Left ventricle myocardium superior (tissue), 1 donor: ENCODE results near the gene MAPK12. TPM values are rescaled to one million over a fixed set of nuclear protein-coding genes. Genes with fewer than 3 reads are reported as not detected.
A peak's percentile ranks its signal among the peaks of the same experiment; 100 is the strongest.

ENCODE experiments used
- ATAC-seq: fragments of 200-7000 bp; cut with Tn5 transposase; one replicate; pipeline ENCODE4 v1.9.1; 2020; ENCODE audit warnings: mild to moderate bottlenecking, moderate library complexity
- DNase-seq: peaks from one replicate; pipeline ENCODE4 v3.0.0-alpha.2; 2020
- intact Hi-C: fragments of 100-400 bp; cut with micrococcal nuclease; formaldehyde crosslinking; loops from one replicate; pipeline ENCODE4 v1.11.0; 2022
- total RNA-seq: library from RNA; stranded (reverse); fragmentation: NEBNext Ultra II Directional; extraction: Animal tissue kit (Norgen Biotek cat#: 25700); gene quantifications from one replicate; pipeline ENCODE4 v1.2.1, GENCODE V29; 2021
- donor health status: DM: no; HTN: yes; CAD: no; lungs with severe emphysema.

Gene MAPK12
- total RNA-seq, 1 donor from 2014 or later: 15.8 TPM

DNA sequence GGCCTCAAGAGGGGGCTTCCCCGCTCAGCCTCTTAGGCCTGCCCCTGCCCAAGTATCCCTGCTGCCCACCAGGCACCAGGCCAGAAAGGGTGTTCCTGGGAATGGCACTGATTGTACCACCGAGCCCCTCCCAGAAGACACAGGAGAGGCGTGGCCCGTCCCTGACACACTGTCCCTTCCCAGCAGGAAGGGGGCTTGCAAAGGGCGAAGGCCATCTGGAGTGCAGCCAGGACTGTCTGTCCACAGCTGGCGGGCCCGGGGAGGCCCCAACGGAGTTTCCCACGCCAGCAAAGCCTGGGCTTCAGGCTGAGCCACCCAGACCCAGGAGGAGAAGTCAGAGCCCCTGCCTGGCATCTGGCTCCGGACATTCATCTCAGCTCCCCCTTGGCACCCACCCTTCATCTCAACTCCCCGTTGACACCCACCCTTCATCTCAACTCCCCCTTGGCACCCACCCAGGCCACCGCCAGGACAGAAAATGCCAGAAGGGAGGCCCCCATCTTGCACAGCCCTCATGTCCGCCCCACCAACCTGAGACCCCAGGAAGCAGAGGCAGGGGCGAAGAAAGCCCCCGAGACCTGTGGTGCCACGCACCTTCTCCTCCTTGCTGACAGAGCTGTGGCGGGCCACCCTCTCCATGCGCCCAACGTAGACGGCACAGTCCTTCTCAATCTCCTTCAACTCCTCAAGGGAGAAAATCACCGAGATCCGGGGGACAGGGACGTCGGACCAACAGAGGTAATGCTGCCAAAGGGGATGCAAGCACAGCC lies 36.1 kb downstream of the MAPK12 start:
- DNase-seq: no peak
- ATAC-seq: no peak
- intact Hi-C loops: no loop called here

GRCh38 chr22:50224071-50224470 lies 37.4 kb downstream of the MAPK12 start:
- intact Hi-C loops: no loop called here
- ATAC-seq (no peak), DNase-seq (no peak)

GRCh38 chr22:50222508-50222907 lies 39.0 kb downstream of the MAPK12 start:
- ATAC-seq: no peak

DNA sequence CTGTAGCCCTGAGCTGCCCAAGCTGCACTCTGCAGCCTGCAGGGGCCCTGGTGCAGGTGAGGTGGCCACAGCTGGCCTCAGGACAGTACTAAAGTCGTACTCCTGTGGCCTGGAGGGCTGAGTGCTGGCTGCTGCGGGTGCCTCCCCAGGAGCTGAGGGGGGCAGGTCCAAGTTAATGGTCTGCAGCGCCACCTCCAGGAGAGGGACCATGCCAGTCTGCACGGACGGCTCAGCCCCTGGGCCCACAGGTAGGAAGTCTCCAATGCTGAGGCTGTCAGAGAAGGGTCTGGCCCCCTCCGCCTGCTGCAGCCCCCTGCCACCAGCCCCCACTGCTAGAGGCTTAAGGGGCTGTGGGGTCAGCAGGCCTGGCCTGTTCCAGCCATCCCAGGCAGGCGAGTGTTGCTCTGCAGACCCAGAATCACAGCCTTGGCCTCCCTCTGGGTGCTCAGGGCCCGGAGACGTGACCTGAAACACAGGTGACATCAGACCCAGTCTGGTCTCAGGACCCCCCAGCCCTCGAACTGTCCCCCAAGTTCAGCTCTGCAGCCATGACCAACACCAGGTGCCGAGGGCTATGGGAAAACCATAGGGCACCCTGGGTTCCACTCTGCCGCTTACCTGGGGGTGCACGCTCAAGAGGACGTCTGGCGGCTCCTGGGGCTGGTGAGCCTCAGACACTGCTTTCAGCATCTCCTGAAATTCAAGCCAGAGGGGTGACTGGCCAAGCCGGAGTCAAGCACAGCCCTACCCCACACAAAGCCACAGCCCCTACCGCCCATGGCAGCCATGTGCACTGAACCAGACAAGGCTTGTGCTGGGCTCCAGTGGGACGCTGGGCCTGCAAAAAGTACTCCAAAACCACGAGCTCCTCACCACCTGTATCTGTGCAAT lies 39.8 kb downstream of the MAPK12 start:
- DNase-seq: peak; percentile 15
- intact Hi-C loops: no loop called here

More at GRCh38 chr22:50222508-50222907, 39.0 kb downstream of the MAPK12 start:
- intact Hi-C loops: no loop called here
- no peak for DNase-seq

GRCh38 chr22:50220603-50221409 lies 40.7 kb downstream of the MAPK12 start:
- intact Hi-C loops: no loop called here

More for the DNA sequence above, 39.8 kb downstream of the MAPK12 start:
- no peak for ATAC-seq

DNA sequence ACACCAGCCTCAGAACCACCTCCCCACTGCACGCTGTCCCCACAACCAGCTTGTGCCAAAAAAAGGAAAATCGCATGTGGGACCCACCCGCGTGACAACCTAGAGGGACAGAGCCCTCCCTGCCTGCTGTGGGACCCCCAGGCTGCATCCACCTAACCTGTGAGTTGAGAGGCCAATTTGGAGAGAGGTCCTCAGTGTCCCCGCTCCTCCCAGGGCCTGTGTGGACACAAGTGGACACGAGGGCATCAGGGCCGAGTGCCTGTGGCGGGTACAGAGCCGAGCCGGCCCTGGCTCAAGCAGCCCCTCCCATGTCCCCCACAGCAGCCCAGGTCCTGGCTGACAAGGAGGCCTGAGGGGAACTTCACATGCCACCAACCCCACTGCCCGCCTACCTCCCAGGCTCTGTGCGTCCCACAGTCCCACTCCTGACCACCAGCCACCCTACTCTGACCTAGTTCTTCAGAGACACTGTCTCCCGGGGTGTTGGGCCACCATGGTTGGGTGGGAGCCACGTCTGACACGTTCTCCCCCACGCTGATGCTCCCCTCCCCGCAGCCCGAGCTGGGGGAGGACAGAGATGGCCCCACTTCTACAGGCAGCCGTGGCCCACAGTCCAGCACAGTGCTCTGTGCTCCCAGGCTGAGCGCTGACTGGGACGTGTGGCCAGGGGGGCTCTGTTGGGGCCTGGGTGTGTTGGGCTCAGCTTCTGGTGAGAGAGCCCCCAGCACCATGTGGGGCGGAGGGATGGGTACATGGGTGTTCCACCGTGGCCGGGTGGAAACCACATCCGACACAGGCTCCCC lies 41.5 kb downstream of the MAPK12 start:
- DNase-seq (peak; percentile 29), ATAC-seq (no peak)
- intact Hi-C loops: loop anchor here (10.0 kb wide), 1 partner anchor 75 kb away; no protein-coding TSS in a partner anchor

More at GRCh38 chr22:50220603-50221409, 40.7 kb downstream of the MAPK12 start:
- ATAC-seq (no peak), DNase-seq (peak; percentile 30)

DNA sequence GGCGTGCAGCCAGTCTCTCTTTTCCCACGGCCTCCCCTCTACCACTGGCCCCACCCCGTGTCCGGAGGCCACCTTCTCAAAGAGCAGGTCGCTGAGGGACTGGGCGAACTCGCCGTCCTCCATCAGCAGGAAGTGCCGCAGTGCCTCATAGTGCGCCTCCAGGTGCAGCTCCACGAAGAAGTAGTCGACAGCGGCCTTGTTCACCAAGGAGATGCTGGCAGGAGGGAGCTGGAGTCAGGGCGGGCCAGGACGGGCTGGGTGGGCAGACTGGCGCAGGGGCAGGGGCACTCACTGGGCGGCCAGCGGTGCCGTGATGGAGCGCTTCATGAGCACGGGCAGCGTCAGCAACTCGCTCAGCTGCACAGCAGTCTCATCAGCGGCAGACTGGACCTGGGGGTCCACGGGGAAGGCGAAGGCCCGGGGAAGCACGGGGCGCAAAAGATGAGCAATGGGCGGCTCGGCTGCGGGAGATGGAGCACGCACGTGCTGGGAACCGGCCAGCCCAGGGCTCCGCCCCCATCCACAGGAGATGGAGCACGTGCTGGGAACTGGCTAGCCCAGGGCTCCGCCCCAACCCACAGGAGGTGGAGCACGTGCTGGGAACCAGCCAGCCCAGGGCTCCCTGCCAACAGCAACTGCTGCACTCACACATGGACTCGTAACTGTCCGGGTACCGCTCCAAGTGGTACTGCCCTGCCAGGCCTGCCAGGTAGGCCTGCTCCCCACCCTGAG lies 42.3 kb downstream of the MAPK12 start:
- DNase-seq (peak; percentile 94), ATAC-seq (peak; percentile 86)
- intact Hi-C loops: loop anchor here (10.0 kb wide), 1 partner anchor 74 kb away; no protein-coding TSS in a partner anchor

DNA sequence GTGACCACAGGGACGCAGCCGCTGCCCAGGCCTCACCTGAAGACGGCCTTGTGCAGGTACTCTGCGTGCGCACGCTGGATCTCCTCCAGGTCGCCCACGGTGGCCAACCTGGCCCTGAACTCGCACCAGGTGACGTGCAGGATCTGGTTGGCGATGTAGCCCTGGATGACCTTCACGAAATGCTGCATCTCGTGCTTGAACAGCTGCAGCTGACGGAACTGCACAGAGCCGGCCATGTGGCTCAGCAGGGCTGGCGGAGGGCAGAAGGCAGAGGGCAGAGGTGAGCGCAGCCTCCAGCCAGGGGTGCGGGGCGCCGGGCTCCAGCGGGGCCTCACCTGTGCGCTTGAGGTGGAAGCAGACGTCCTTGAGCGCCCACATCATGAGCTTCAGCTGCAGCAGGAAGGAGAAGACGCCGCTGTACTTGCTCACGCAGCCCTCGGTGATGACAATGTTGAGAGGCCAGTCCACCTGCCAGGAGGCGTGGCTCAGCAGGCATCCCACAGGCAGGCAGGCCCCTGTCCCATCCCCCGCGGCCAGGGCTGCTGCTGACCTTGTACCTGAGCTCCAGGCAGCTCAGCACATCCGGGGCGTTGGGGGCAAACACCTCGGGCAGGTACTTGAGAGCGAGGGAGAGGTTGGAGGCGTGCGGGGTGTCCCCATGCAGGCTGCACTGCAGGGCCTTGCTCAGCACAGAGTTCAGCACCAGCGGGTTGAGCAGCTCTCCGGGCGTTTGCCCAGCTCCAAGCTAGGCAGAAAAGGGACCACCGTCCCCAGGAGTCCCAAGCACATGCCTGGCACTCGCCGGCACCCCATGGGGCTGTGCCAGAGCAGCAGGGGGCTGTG lies 43.1 kb downstream of the MAPK12 start:
- ATAC-seq (peak; percentile 30), DNase-seq (peak; percentile 68)
- intact Hi-C loops: loop anchor here (10.0 kb wide), 1 partner anchor 74 kb away; no protein-coding TSS in a partner anchor

GRCh38 chr22:50217543-50218152 lies 43.8 kb downstream of the MAPK12 start:
- intact Hi-C loops: loop anchor here (10.0 kb wide), 1 partner anchor 73 kb away; no protein-coding TSS in a partner anchor
- DNase-seq (peak; percentile 21), ATAC-seq (no peak)

GRCh38 chr22:50216684-50217520 lies 44.6 kb downstream of the MAPK12 start:
- DNase-seq: peak; percentile 15
- intact Hi-C loops: loop anchor here (10.0 kb wide), 1 partner anchor 72 kb away; no protein-coding TSS in a partner anchor
- ATAC-seq: no peak

GRCh38 chr22:50216055-50216683 lies 45.3 kb downstream of the MAPK12 start:
- no peak for DNase-seq
- intact Hi-C loops: loop anchor here (10.0 kb wide), 1 partner anchor 71 kb away; no protein-coding TSS in a partner anchor
- no peak for ATAC-seq

GRCh38 chr22:50215297-50216054 lies 46.0 kb downstream of the MAPK12 start:
- DNase-seq (no peak), ATAC-seq (no peak)
- intact Hi-C loops: loop anchor here (10.0 kb wide), 1 partner anchor 71 kb away; no protein-coding TSS in a partner anchor

DNA sequence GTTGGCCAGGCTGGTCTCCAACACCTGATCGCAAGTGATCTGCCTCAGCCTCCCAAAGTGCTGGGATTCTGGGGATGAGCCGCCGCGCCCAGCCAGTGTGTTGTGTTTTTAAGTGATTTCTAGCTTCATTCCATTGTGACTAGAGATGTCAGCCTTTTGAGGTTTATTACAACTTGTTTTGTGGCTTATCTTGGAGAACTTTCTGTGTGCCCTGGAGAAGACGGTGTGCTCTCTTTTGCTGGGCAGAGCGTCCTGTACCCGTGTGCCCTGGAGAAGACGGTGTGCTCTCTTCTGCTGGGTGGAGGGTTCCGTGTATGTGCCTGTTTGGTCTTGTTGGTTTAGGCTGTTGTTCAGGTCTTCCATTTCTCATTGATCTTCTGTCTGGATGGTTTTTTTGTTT lies 48.2 kb downstream of the MAPK12 start:
- DNase-seq: no peak
- no peak for ATAC-seq
- intact Hi-C loops: loop anchor here (10.0 kb wide), 1 partner anchor 68 kb away; no protein-coding TSS in a partner anchor

GRCh38 chr22:50211147-50211546 lies 50.3 kb downstream of the MAPK12 start:
- no peak for DNase-seq
- ATAC-seq: no peak
- intact Hi-C loops: loop anchor here (10.0 kb wide), 1 partner anchor 66 kb away; no protein-coding TSS in a partner anchor
